ENCODE results near the gene F7. TPM values are rescaled to one million over a fixed set of nuclear protein-coding genes. Genes with fewer than 3 reads are reported as not detected.

Gene F7
- total and polyA plus RNA-seq, 9 of the 15 experiments (the other 6 are each of a cell fraction or from before 2014, with no cell fraction given) = not detected

- no peak for TF ChIP-seq CTCFL (IDR thresholded peaks at IDR 0.05; ENCODE audit: borderline replicate concordance, insufficient read depth, low read depth, low read length, poor library complexity, severe bottlenecking)
- no peak for TF ChIP-seq CTBP1 (IDR thresholded peaks at IDR 0.05; ENCODE audit: borderline replicate concordance)
- no peak for TF ChIP-seq NR0B1 (IDR thresholded peaks at IDR 0.05; ENCODE audit: partially characterized antibody)
These were observed 45.7 kb upstream of the F7 start (continued) for GRCh38 chr13:113059891-113060290.

GRCh38 chr13:113060557-113061270 lies 44.9 kb upstream of the F7 start:
- FAIRE-seq = no peak
- peaks cover 24 to 68% of the 10 kb centered on the region in 2 experiments; a peak in 4 of 5 replicates for H3K27me3 ChIP-seq (ENCODE audit: control insufficient read depth in 2 of 2, insufficient read depth in 2 of 2, low read length in 2 of 2)
- ATAC-seq = no peak
- no peaks in the 10 kb centered on the region for H3K9me3 ChIP-seq (replicated peaks; ENCODE audit: control insufficient read depth, insufficient read depth, low read depth, low read length)
- DNase-seq (ENCODE audit: extremely low read depth in 1 of 4, low spot score in 3 of 4) = no peak
- H3K9me1 ChIP-seq (ENCODE audit: control insufficient read depth, insufficient read depth, low read length) = no peaks in the 10 kb centered on the region
- H3K36me3 ChIP-seq (ENCODE audit: control insufficient read depth, insufficient read depth, low read length) = no peaks in the 10 kb centered on the region
- in situ Hi-C loops (cut with MboI) = no loop called here
- H4K20me1 ChIP-seq (replicated peaks; ENCODE audit: control insufficient read depth, insufficient read depth, low read length) = no peaks in the 10 kb centered on the region
- no peak overlapping the region for H3K4me2 ChIP-seq (ENCODE audit: insufficient read depth, low read length)
- no peak overlapping the region for H3K9ac ChIP-seq (ENCODE audit: insufficient read depth in 1 of 2, low read depth in 2 of 2, low read length in 2 of 2)
- no peak overlapping the region for H3K27ac ChIP-seq (ENCODE audit: extremely low read depth, low read depth, low read length)
- peaks cover 4 to 18% of the 10 kb centered on the region in 2 experiments; a peak in 4 of 5 replicates for H3K4me1 ChIP-seq (replicated peaks in 1 of 2; ENCODE audit: control insufficient read depth in 2 of 2, insufficient read depth in 2 of 2, low read length in 2 of 2)
- intact Hi-C loops (cut with micrococcal nuclease) = no loop called here
- BruUV-seq (replicated peaks) = no TSS peak
- H2AFZ ChIP-seq (ENCODE audit: low read depth, low read length) = no peak overlapping the region
- H3K79me2 ChIP-seq (ENCODE audit: control insufficient read depth, insufficient read depth, low read length) = no peaks in the 10 kb centered on the region
- WGBS (ENCODE audit: insufficient coverage, low coverage, missing lambda C conversion rate) = 0% methylated on average over 14 of the region's 34 CpGs
- ChIA-PET POLR2A (interaction anchor here (0.5 kb wide), 1 partner anchor 981 kb away, joined by 4 read pairs; no protein-coding TSS in a partner anchor), CTCF (ENCODE audit: low intra/inter-chr PET ratio) (no interaction called here)
- TF ChIP-seq SMARCC2 (IDR thresholded peaks at IDR 0.05; ENCODE audit: low read depth) = no peak
- no peak for TF ChIP-seq KDM5B (IDR thresholded peaks at IDR 0.05; ENCODE audit: insufficient replicate concordance, low read depth, low read length)
- H3K4me3 ChIP-seq = no peak overlapping the region
